ENCODE data around the gene CABLES1.

DNA sequence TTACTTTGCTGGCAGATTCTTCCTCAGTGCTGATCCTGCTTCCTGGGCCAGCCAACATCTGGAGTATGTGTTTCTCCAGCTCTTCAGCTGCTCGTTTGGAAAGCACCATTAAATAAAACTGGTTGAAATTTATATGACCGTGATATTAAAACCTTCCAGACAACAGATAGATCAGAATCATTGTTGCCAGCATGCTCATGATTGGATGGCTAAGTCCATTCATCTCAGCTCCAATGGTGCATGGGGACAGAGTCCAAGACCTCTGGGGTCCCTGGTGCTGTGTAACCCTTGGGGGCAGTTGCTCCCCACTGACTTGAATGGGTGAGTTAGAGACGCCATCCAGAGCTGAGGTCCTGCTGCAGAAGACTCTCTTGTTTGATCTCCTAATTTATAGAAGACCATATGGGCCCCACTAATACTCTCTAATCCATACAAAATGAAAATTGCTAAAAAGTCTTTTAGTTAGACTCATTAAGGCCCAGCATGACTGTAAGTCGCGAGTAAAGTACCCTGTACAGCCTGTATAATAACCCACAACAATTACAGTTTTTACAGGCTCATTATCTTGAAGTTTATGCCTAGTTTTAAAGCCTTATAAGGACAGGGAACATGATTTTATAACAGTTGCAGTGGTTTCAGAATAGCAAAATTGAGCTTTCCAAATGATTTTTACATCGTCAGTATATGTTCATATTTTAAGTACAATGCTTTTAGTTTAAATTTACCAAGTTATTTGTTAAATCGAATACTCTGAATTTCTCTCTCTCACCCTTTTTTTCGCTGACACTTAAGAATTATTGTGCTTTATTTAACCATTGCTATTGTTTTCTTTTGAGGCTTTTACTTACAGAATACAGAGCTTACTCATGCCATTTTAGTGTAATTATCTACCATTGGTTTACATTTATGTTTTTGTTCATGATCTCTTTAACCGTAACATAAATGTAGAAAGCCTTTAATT lies 60.0 kb downstream of the CABLES1 start:
- TF ChIP-seq, protein P1, sequence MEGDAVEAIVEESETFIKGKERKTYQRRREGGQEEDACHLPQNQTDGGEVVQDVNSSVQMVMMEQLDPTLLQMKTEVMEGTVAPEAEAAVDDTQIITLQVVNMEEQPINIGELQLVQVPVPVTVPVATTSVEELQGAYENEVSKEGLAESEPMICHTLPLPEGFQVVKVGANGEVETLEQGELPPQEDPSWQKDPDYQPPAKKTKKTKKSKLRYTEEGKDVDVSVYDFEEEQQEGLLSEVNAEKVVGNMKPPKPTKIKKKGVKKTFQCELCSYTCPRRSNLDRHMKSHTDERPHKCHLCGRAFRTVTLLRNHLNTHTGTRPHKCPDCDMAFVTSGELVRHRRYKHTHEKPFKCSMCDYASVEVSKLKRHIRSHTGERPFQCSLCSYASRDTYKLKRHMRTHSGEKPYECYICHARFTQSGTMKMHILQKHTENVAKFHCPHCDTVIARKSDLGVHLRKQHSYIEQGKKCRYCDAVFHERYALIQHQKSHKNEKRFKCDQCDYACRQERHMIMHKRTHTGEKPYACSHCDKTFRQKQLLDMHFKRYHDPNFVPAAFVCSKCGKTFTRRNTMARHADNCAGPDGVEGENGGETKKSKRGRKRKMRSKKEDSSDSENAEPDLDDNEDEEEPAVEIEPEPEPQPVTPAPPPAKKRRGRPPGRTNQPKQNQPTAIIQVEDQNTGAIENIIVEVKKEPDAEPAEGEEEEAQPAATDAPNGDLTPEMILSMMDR (IDR thresholded peaks at IDR 0.05), result no peak
- TF ChIP-seq POLR2A (IDR thresholded peaks at IDR 0.05), result no peak

Data from uterus (tissue), 2 donors.